Measurements from ENCODE around the gene AUP1. TPM values are rescaled to one million over a fixed set of nuclear protein-coding genes. Genes with fewer than 3 reads are reported as not detected.

AUP1 gene
- total and polyA plus RNA-seq, 8 donors = 74.4 to 244 (median 167) TPM

GRCh38 chr2:74572178-74572925 is 42.8 kb upstream of the AUP1 start:
- intact Hi-C loops (cut with DNase I; ENCODE audit: low total_unique reads) = no loop called here
- H3K27me3 ChIP-seq = no peaks in the 10 kb centered on the region
- H3K4me1 ChIP-seq = peaks cover 0 to 8% (median 0%) of the 10 kb centered on the region in 4 donors
- no peak overlapping the region for H3K27ac ChIP-seq
- 60 to 81% (median 68%) methylated on average over 3 of the region's 3 CpGs for WGBS, 5 donors
- DNase-seq = no peak
- H3K4me3 ChIP-seq = no peak overlapping the region
- no peak for TF ChIP-seq POLR2A (IDR thresholded peaks at IDR 0.05)
- TF ChIP-seq CTCF (IDR thresholded peaks at IDR 0.05) = no peak
- TF ChIP-seq POLR2AphosphoS5 (IDR thresholded peaks at IDR 0.05) = no peak
- no peak for TF ChIP-seq EP300 (IDR thresholded peaks at IDR 0.05)
- H3K9me3 ChIP-seq = no peaks in the 10 kb centered on the region
- H3K36me3 ChIP-seq = no peaks in the 10 kb centered on the region

GRCh38 chr2:74571058-74571457 is 41.6 kb upstream of the AUP1 start:
- WGBS, 5 donors = 66 to 88% (median 81%) methylated on average over 1 of the region's 1 CpG
- no peak for DNase-seq

GRCh38 chr2:74569686-74570085 is 40.2 kb upstream of the AUP1 start:
- DNase-seq = no peak
- Histone ChIP-seq H3K36me3 (no peaks in the 10 kb centered on the region), H3K27me3 (no peaks in the 10 kb centered on the region), H3K4me1 (no peaks in the 10 kb centered on the region), H3K27ac (no peak overlapping the region), H3K9me3 (no peaks in the 10 kb centered on the region), H3K4me3 (no peak overlapping the region)
- TF ChIP-seq POLR2AphosphoS5 (IDR thresholded peaks at IDR 0.05) = no peak
- TF ChIP-seq EP300 (IDR thresholded peaks at IDR 0.05) = no peak
- no peak for TF ChIP-seq POLR2A (IDR thresholded peaks at IDR 0.05)
- no peak for TF ChIP-seq CTCF (IDR thresholded peaks at IDR 0.05)
- intact Hi-C loops (cut with DNase I; ENCODE audit: low total_unique reads) = no loop called here
- WGBS, 5 donors = 33 to 100% (median 95%) methylated on average over 1 of the region's 1 CpG

More at GRCh38 chr2:74571058-74571457, 41.6 kb upstream of the AUP1 start:
- peaks cover 0 to 5% (median 0%) of the 10 kb centered on the region in 4 donors for H3K4me1 ChIP-seq
- H3K27ac ChIP-seq = no peak overlapping the region
- H3K36me3 ChIP-seq = no peaks in the 10 kb centered on the region
- H3K4me3 ChIP-seq = no peak overlapping the region
- H3K27me3 ChIP-seq = no peaks in the 10 kb centered on the region
- no peaks in the 10 kb centered on the region for H3K9me3 ChIP-seq
- no peak for TF ChIP-seq CTCF (IDR thresholded peaks at IDR 0.05)
- TF ChIP-seq EP300 (IDR thresholded peaks at IDR 0.05) = no peak
- TF ChIP-seq POLR2A (IDR thresholded peaks at IDR 0.05) = no peak
- no peak for TF ChIP-seq POLR2AphosphoS5 (IDR thresholded peaks at IDR 0.05)
- intact Hi-C loops (cut with DNase I; ENCODE audit: low total_unique reads) = no loop called here

GRCh38 chr2:74567881-74568280 is 38.4 kb upstream of the AUP1 start:
- TF ChIP-seq EP300 (IDR thresholded peaks at IDR 0.05) (no peak), POLR2A (IDR thresholded peaks at IDR 0.05) (no peak), CTCF (IDR thresholded peaks at IDR 0.05) (no peak), POLR2AphosphoS5 (IDR thresholded peaks at IDR 0.05) (no peak)
- no peaks in the 10 kb centered on the region for H3K4me1 ChIP-seq
- DNase-seq = no peak
- H3K36me3 ChIP-seq = no peaks in the 10 kb centered on the region
- 82 to 88% (median 82%) methylated on average over 5 of the region's 5 CpGs for WGBS, 5 donors
- no peaks in the 10 kb centered on the region for H3K9me3 ChIP-seq
- intact Hi-C loops (cut with DNase I; ENCODE audit: low total_unique reads) = no loop called here
- no peaks in the 10 kb centered on the region for H3K27me3 ChIP-seq
- H3K4me3 ChIP-seq = no peak overlapping the region
- no peak overlapping the region for H3K27ac ChIP-seq

All from stomach (tissue), 9 donors.